SK-N-MC (cell line): ENCODE measurements around the gene KLF18.

Source experiments
- EZH2 ChIP-seq: fragments of 200-600 bp; sonication (generic); IDR thresholded peaks from one replicate; pipeline ENCODE4 v1.6.1; 2017; ENCODE audit warnings: antibody characterized with exemption
- POLR2AphosphoS5 ChIP-seq: IDR thresholded peaks from 2 replicates; pipeline ENCODE4 v1.6.1; 2012; ENCODE audit warnings: mild to moderate bottlenecking, low read depth, low read length, borderline replicate concordance

DNA sequence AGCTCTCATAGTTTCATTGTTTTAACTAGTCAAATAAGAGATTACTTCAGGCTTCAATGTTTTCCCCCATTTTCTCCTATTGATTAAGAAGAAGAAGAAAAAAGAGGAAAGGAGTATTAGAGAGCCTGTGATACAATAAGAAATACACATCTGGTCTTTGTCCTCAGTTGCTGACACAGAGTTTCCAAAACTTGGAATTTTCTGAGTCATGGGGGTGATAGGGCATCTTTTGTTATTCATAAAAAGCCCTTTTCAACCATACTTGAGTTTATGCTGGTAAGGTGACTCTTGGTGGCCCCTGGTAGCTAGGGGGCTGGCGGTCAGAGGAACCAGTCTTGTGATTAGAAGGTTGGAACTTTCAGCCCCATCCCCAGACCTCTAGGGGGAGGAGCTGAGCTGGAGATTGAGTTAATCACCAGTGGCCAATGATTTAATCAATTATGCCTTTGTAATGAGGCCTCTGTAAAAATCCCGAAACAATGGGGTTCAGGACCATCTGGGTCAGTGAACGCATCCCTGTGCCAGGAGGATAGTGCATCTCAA, 28.9 kb upstream of the KLF18 start:
- TF ChIP-seq EZH2 (no peak), POLR2AphosphoS5 (no peak)
